GM12878 (cell line): ENCODE data around the gene FAM163A.

Source experiments
- CTCF ChIP-seq, 3 experiments: IDR thresholded peaks in 2 of 3; conservative IDR thresholded peaks in 1 of 3; 2 replicates each; pipeline ENCODE4 v1.5.1; 2011; ENCODE audit warnings: low read depth in 3 of 3, low read length in 3 of 3, mild to moderate bottlenecking in 3 of 3, control low read depth in 2 of 3, moderate library complexity in 2 of 3, inconsistent platforms in 1 of 3, mixed read lengths in 1 of 3; ENCODE audit not compliant: control insufficient read depth in 2 of 3, insufficient read depth in 1 of 3; ENCODE audit errors: extremely low read depth in 1 of 3
- EP300 ChIP-seq, 2 experiments: fragments of 150-350 bp in 1 of 2; IDR thresholded peaks; 2 replicates each; pipeline ENCODE4 v1.6.1; 2011 to 2012; ENCODE audit warnings: low read depth in 2 of 2, low read length in 2 of 2, borderline replicate concordance in 1 of 2, improper control_type of control experiment in 1 of 2, inconsistent platforms in 1 of 2; ENCODE audit not compliant: control insufficient read depth in 1 of 2
- FOS ChIP-seq: IDR thresholded peaks from 3 replicates; pipeline ENCODE4 v1.6.1; 2011; ENCODE audit warnings: borderline replicate concordance; ENCODE audit not compliant: insufficient read length; ENCODE audit errors: extremely low read depth
- MEF2A ChIP-seq: IDR thresholded peaks from 2 replicates; pipeline ENCODE4 v1.6.1; 2011; ENCODE audit warnings: low read depth, mild to moderate bottlenecking, low read length, moderate library complexity; ENCODE audit not compliant: insufficient read depth
- NFYA ChIP-seq: IDR thresholded peaks from 2 replicates; pipeline ENCODE4 v1.6.1; 2011; ENCODE audit warnings: low read depth, mild to moderate bottlenecking, low read length, improper control_type of control experiment, borderline replicate concordance
- NR2C2 ChIP-seq: IDR thresholded peaks from 2 replicates; pipeline ENCODE4 v1.6.1; 2011; ENCODE audit warnings: borderline replicate concordance, low read depth; ENCODE audit not compliant: control insufficient read depth, insufficient read length
- NR2F1 ChIP-seq: fragments of 450-650 bp; conservative IDR thresholded peaks from 2 replicates; pipeline ENCODE4 v1.6.1; 2017; ENCODE audit warnings: mild to moderate bottlenecking
- POLR2A ChIP-seq: IDR thresholded peaks from 2 replicates; pipeline ENCODE4 v1.6.1; 2011; ENCODE audit warnings: low read depth, mild to moderate bottlenecking, low read length
- SMC3 ChIP-seq: IDR thresholded peaks from 2 replicates; pipeline ENCODE4 v1.6.1; 2011; ENCODE audit warnings: low read length, improper control_type of control experiment, borderline replicate concordance
- ZNF622 ChIP-seq: fragments of 450-650 bp; IDR thresholded peaks from 2 replicates; pipeline ENCODE4 v1.6.1; 2017; ENCODE audit warnings: mild to moderate bottlenecking, inconsistent platforms

GRCh38 chr1:179798864-179799516 lies 55.9 kb downstream of the FAM163A start:
- TF ChIP-seq SMC3 (no peak), MEF2A (no peak), CTCF (IDR thresholded peaks at IDR 0.05 in 2 of 3, conservative IDR thresholded peaks at IDR 0.05 in 1 of 3; ENCODE audit: control insufficient read depth in 2 of 3, extremely low read depth in 1 of 3, insufficient read depth in 1 of 3, low read depth in 3 of 3, low read length in 3 of 3) (no peak), ZNF622 (no peak), FOS (no peak), POLR2A (no peak), NFYA (no peak), NR2F1 (no peak), NR2C2 (no peak), EP300 (IDR thresholded peaks at IDR 0.05; ENCODE audit: borderline replicate concordance in 1 of 2, control insufficient read depth in 1 of 2, low read depth in 2 of 2, low read length in 2 of 2) (no peak)
